ENCODE measurements around the gene KRTAP13-4.

Gene KRTAP13-4

DNA sequence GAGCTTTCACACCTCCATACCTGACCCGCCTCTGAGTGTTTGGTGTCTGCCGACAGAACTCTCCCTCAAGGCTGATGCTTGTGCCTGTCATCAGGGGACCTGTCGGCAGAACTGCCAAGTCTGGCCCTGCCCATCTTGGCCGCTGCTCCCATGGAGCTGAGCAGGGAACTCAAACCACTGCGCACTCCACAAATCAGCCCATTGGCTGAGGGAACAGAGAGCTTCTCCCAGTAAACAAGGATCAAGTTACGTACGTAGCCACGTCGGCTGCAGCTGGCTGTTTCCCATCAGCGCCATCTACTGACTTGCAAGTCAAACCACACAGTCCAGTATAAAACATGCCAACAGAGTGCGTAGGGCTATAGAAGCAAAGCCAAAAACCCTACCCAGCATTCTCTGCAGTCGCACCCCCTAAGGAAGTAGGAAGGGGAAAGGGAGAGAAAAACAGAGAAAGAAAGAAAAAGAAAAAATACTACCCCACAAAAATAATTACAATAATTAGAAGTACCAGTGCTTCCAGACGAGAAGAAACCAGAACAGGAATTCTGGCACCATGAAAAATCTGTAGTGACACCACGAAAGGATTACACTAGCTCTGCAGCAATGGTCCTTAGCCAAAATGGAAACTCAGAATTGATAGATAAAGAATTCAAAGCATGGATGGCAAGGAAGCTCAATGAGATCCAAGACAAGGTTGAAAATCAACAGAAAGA is 21.1 kb upstream of the KRTAP13-4 start:
- DNase-seq (ENCODE audit: low spot score): peak; percentile 57

DNA sequence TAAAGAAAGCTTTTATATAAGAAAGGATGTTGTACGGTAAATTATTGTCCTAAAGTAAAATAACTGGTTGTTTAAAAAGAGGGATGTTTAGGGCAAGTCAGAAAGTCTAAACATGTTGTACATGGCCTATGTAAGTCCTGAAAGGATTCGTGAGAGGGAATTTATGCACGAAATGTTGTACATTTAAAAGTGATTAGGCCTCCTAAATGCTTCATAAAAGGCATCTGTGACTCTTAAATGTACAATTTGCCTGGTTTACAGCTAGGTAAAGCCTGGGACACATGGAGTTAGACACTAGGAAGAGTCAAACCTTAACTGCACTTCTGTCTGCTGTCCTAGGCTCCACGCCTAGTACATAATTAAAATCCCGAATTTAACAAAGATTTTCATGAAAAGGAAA is 14.0 kb upstream of the KRTAP13-4 start:
- no peak for ATAC-seq (ENCODE audit: low read depth)
- H3K36me3 ChIP-seq (ENCODE audit: low read depth): no peaks in the 10 kb centered on the region
- H3K27me3 ChIP-seq (ENCODE audit: insufficient read depth, poor library complexity, severe bottlenecking): no peaks in the 10 kb centered on the region
- no peak overlapping the region for H3K27ac ChIP-seq (ENCODE audit: poor library complexity, severe bottlenecking)
- no peaks in the 10 kb centered on the region for H3K4me1 ChIP-seq (ENCODE audit: insufficient read depth, poor library complexity, severe bottlenecking)
- H3K9me3 ChIP-seq (ENCODE audit: severe bottlenecking): no peaks in the 10 kb centered on the region
- H3K4me3 ChIP-seq (ENCODE audit: severe bottlenecking): no peak overlapping the region
- no peak for DNase-seq (ENCODE audit: low spot score)
- no peak for TF ChIP-seq CTCF (IDR thresholded peaks at IDR 0.05; ENCODE audit: poor library complexity, severe bottlenecking)

More for the DNA sequence above, 21.1 kb upstream of the KRTAP13-4 start:
- peaks cover 10% of the 10 kb centered on the region for H3K27me3 ChIP-seq (ENCODE audit: insufficient read depth, poor library complexity, severe bottlenecking)
- H3K36me3 ChIP-seq (ENCODE audit: low read depth): no peaks in the 10 kb centered on the region
- H3K27ac ChIP-seq (ENCODE audit: poor library complexity, severe bottlenecking): no peak overlapping the region
- no peaks in the 10 kb centered on the region for H3K9me3 ChIP-seq (ENCODE audit: severe bottlenecking)
- no peak overlapping the region for H3K4me3 ChIP-seq (ENCODE audit: severe bottlenecking)
- H3K4me1 ChIP-seq (ENCODE audit: insufficient read depth, poor library complexity, severe bottlenecking): no peaks in the 10 kb centered on the region
- peak; percentile 78 for TF ChIP-seq CTCF (IDR thresholded peaks at IDR 0.05; ENCODE audit: poor library complexity, severe bottlenecking)
- peak; percentile 94 for ATAC-seq (ENCODE audit: low read depth)

- DNase-seq (ENCODE audit: low spot score) (no peak), ATAC-seq (ENCODE audit: low read depth) (no peak)
These were observed 4.2 kb upstream of the KRTAP13-4 start, which contains the start of gene KRTAP13-3 for GRCh38 chr21:30425826-30426225. TSS of gene KRTAP13-3 (minus strand) at chr21:30425926. CDS start at chr21:30425912, 14 bp downstream.

DNA sequence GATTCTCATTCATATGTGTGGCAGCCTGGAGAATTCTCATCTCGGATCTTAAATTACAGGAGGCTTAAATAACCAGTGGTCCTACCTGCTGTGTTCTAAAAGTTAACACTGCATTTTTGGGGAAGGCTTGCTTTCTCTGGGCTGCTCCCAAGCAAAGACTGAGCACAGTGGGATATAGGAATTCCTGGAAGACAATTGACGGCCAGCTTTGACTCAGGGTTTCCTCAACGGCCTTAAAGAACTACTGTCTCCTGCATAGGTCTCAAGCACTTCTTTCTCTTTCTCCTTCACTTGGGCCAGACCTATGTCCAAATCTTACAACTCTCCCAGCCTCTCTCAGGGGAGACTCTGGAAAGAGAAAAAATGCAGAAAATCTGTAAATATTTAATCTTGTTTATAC is 3.3 kb upstream of the KRTAP13-4 start:
- Histone ChIP-seq H3K27ac (ENCODE audit: poor library complexity, severe bottlenecking) (no peak overlapping the region), H3K4me1 (ENCODE audit: insufficient read depth, poor library complexity, severe bottlenecking) (no peaks in the 10 kb centered on the region), H3K36me3 (ENCODE audit: low read depth) (no peaks in the 10 kb centered on the region), H3K4me3 (ENCODE audit: severe bottlenecking) (no peak overlapping the region), H3K9me3 (ENCODE audit: severe bottlenecking) (no peaks in the 10 kb centered on the region), H3K27me3 (ENCODE audit: insufficient read depth, poor library complexity, severe bottlenecking) (peaks cover 15% of the 10 kb centered on the region)
- DNase-seq (ENCODE audit: low spot score): no peak
- TF ChIP-seq CTCF (IDR thresholded peaks at IDR 0.05; ENCODE audit: poor library complexity, severe bottlenecking): no peak
- ATAC-seq (ENCODE audit: low read depth): no peak

More at GRCh38 chr21:30425826-30426225, 4.2 kb upstream of the KRTAP13-4 start, which contains the start of gene KRTAP13-3:
- Histone ChIP-seq H3K4me1 (ENCODE audit: insufficient read depth, poor library complexity, severe bottlenecking) (no peaks in the 10 kb centered on the region), H3K9me3 (ENCODE audit: severe bottlenecking) (no peaks in the 10 kb centered on the region), H3K27me3 (ENCODE audit: insufficient read depth, poor library complexity, severe bottlenecking) (peaks cover 15% of the 10 kb centered on the region), H3K27ac (ENCODE audit: poor library complexity, severe bottlenecking) (no peak within 1 kb of the TSS), H3K36me3 (ENCODE audit: low read depth) (no peaks in the 10 kb centered on the region), H3K4me3 (ENCODE audit: severe bottlenecking) (no peak within 1 kb of the TSS)
- TF ChIP-seq CTCF (IDR thresholded peaks at IDR 0.05; ENCODE audit: poor library complexity, severe bottlenecking): no peak

- H3K27ac ChIP-seq (ENCODE audit: poor library complexity, severe bottlenecking): no peak overlapping the region
- TF ChIP-seq CTCF (IDR thresholded peaks at IDR 0.05; ENCODE audit: poor library complexity, severe bottlenecking): peak; percentile 76
- ATAC-seq (ENCODE audit: low read depth) (peak; percentile 81), DNase-seq (ENCODE audit: low spot score) (no peak)
- H3K4me3 ChIP-seq (ENCODE audit: severe bottlenecking): no peak overlapping the region
- H3K4me1 ChIP-seq (ENCODE audit: insufficient read depth, poor library complexity, severe bottlenecking): no peaks in the 10 kb centered on the region
- H3K27me3 ChIP-seq (ENCODE audit: insufficient read depth, poor library complexity, severe bottlenecking): peaks cover 19% of the 10 kb centered on the region
- no peaks in the 10 kb centered on the region for H3K36me3 ChIP-seq (ENCODE audit: low read depth)
- no peaks in the 10 kb centered on the region for H3K9me3 ChIP-seq (ENCODE audit: severe bottlenecking)
These were observed 4.1 kb downstream of the KRTAP13-4 start for GRCh38 chr21:30434033-30434631.

Measured in RWPE2 (cell line).